H9 (cell line): Measurements from ENCODE around the gene CTIF. TPM values are rescaled to one million over a fixed set of nuclear protein-coding genes. Genes with fewer than 3 reads are reported as not detected.

Experiments used
- DNase-seq: peaks from one replicate; pipeline ENCODE4 v3.0.0-alpha.2; 2017
- H2AFZ ChIP-seq: one replicate; pipeline ENCODE4 v1.6.1; 2013; ENCODE audit warnings: mild to moderate bottlenecking, low read length, control low read depth, moderate library complexity
- H2AK5ac ChIP-seq: 2 replicates; pipeline ENCODE4 v1.6.1; 2013; ENCODE audit warnings: low read length, control low read depth, mixed read lengths; ENCODE audit not compliant: insufficient read length
- H2BK120ac ChIP-seq: one replicate; pipeline ENCODE4 v1.6.1; 2013; ENCODE audit warnings: low read depth, mild to moderate bottlenecking, low read length, control low read depth, inconsistent platforms; ENCODE audit not compliant: poor library complexity, severe bottlenecking
- H2BK12ac ChIP-seq: 2 replicates; pipeline ENCODE4 v1.6.1; 2013; ENCODE audit warnings: low read length, control low read depth, mixed read lengths, low read depth; ENCODE audit not compliant: insufficient read length
- H2BK15ac ChIP-seq: 2 replicates; pipeline ENCODE4 v1.6.1; 2013; ENCODE audit warnings: low read depth, low read length, control low read depth
- H2BK20ac ChIP-seq: one replicate; pipeline ENCODE4 v1.6.1; 2013; ENCODE audit warnings: low read depth, mild to moderate bottlenecking, low read length, control low read depth, inconsistent platforms; ENCODE audit not compliant: poor library complexity, severe bottlenecking
- H2BK5ac ChIP-seq: 2 replicates; pipeline ENCODE4 v1.6.1; 2013; ENCODE audit warnings: low read length, control low read depth, mixed read lengths; ENCODE audit not compliant: insufficient read length
- H3K14ac ChIP-seq: 2 replicates; pipeline ENCODE4 v1.6.1; 2013; ENCODE audit warnings: low read length, control low read depth; ENCODE audit not compliant: insufficient read depth
- H3K18ac ChIP-seq: 2 replicates; pipeline ENCODE4 v1.6.1; 2013; ENCODE audit warnings: low read depth, mild to moderate bottlenecking, mixed read lengths, low read length, control low read depth; ENCODE audit not compliant: insufficient read length
- H3K23ac ChIP-seq: 2 replicates; pipeline ENCODE4 v1.6.1; 2013; ENCODE audit warnings: low read length, control low read depth, mixed read lengths, low read depth; ENCODE audit not compliant: insufficient read length
- H3K23me2 ChIP-seq: 2 replicates; pipeline ENCODE4 v1.6.1; 2013; ENCODE audit warnings: low read depth, mild to moderate bottlenecking, mixed read lengths, low read length, control low read depth; ENCODE audit not compliant: insufficient read length, poor library complexity, severe bottlenecking
- H3K27ac ChIP-seq: 2 replicates; pipeline ENCODE4 v1.5.1; 2013; ENCODE audit warnings: low read length, control low read depth, mixed read lengths, low read depth; ENCODE audit not compliant: insufficient read length
- H3K27me3 ChIP-seq: 2 replicates; pipeline ENCODE4 v1.6.1; 2013; ENCODE audit warnings: low read length, control low read depth, inconsistent platforms; ENCODE audit not compliant: insufficient read depth
- H3K4ac ChIP-seq: 2 replicates; pipeline ENCODE4 v1.6.1; 2013; ENCODE audit warnings: low read depth, mild to moderate bottlenecking, control low read depth, inconsistent platforms, low read length, moderate library complexity
- H3K4me1 ChIP-seq: 2 replicates; pipeline ENCODE4 v1.6.1; 2013; ENCODE audit warnings: low read length, control low read depth, inconsistent platforms; ENCODE audit not compliant: insufficient read depth
- H3K4me2 ChIP-seq: 2 replicates; pipeline ENCODE4 v1.6.1; 2013; ENCODE audit warnings: low read length, control low read depth, mixed read lengths; ENCODE audit not compliant: insufficient read length, insufficient read depth
- H3K56ac ChIP-seq: 2 replicates; pipeline ENCODE4 v1.6.1; 2013; ENCODE audit warnings: low read depth, mild to moderate bottlenecking, mixed read lengths, low read length, control low read depth; ENCODE audit not compliant: insufficient read length
- H3K79me1 ChIP-seq: 2 replicates; pipeline ENCODE4 v1.6.1; 2013; ENCODE audit warnings: low read depth, mild to moderate bottlenecking, moderate library complexity, low read length, control low read depth, inconsistent platforms; ENCODE audit not compliant: insufficient read depth, poor library complexity, severe bottlenecking
- H3K79me2 ChIP-seq: 2 replicates; pipeline ENCODE4 v1.6.1; 2013; ENCODE audit warnings: low read length, control low read depth, inconsistent platforms; ENCODE audit not compliant: insufficient read depth
- H3K9ac ChIP-seq: 2 replicates; pipeline ENCODE4 v1.6.1; 2013; ENCODE audit warnings: low read length, control low read depth, mixed read lengths; ENCODE audit not compliant: insufficient read length; ENCODE audit errors: extremely low read depth
- H3K9me3 ChIP-seq: one replicate; pipeline ENCODE4 v1.6.1; 2013; ENCODE audit warnings: low read depth, low read length, inconsistent platforms; ENCODE audit not compliant: control insufficient read depth
- H3T11ph ChIP-seq: one replicate; pipeline ENCODE4 v1.6.1; 2013; ENCODE audit warnings: mild to moderate bottlenecking, low read length, control low read depth, inconsistent platforms
- H4K20me1 ChIP-seq: one replicate; pipeline ENCODE4 v1.6.1; 2013; ENCODE audit not compliant: control insufficient read depth, insufficient read length, insufficient read depth
- H4K5ac ChIP-seq: 2 replicates; pipeline ENCODE4 v1.6.1; 2013; ENCODE audit warnings: low read depth, mild to moderate bottlenecking, mixed read lengths, low read length, control low read depth; ENCODE audit not compliant: insufficient read length
- H4K8ac ChIP-seq: replicated peaks from 2 replicates; pipeline ENCODE4 v1.6.1; 2013; ENCODE audit warnings: low read length, control low read depth, mixed read lengths, low read depth; ENCODE audit not compliant: insufficient read length
- H4K91ac ChIP-seq: 2 replicates; pipeline ENCODE4 v1.6.1; 2013; ENCODE audit warnings: low read depth, mild to moderate bottlenecking, moderate library complexity, mixed read lengths, low read length, control low read depth; ENCODE audit not compliant: insufficient read length
- H3K27ac Mint-ChIP-seq, 3 experiments: 2 replicates in 2 of 3; 3 replicates in 1 of 3; pipeline ENCODE4 v1.8.0; 2020 to 2021; ENCODE audit warnings: mixed read lengths in 3 of 3, mild to moderate bottlenecking in 1 of 3, moderate library complexity in 1 of 3
- H3K27me3 Mint-ChIP-seq: 2 replicates; pipeline ENCODE4 v1.8.0; 2021; ENCODE audit warnings: low read depth, mild to moderate bottlenecking, moderate library complexity, mixed read lengths
- H3K36me3 Mint-ChIP-seq, 3 experiments: 2 replicates in 2 of 3; 3 replicates in 1 of 3; pipeline ENCODE4 v1.8.0; 2020 to 2021; ENCODE audit warnings: low read depth in 3 of 3, mixed read lengths in 3 of 3; ENCODE audit not compliant: insufficient read depth in 1 of 3
- H3K4me1 Mint-ChIP-seq, 2 experiments: 2 replicates each; pipeline ENCODE4 v1.8.0; 2020; ENCODE audit warnings: mixed read lengths in 2 of 2
- H3K4me3 Mint-ChIP-seq, 2 experiments: 2 replicates in 1 of 2; 3 replicates in 1 of 2; pipeline ENCODE4 v1.8.0; 2020 to 2021; ENCODE audit warnings: mild to moderate bottlenecking in 2 of 2, mixed read lengths in 2 of 2, moderate library complexity in 1 of 2
- H3K9me3 Mint-ChIP-seq, 2 experiments: 2 replicates in 1 of 2; 3 replicates in 1 of 2; pipeline ENCODE4 v1.8.0; 2020; ENCODE audit warnings: mild to moderate bottlenecking in 2 of 2, mixed read lengths in 2 of 2, moderate library complexity in 1 of 2
- CTCF ChIP-seq: fragments of 200-600 bp; sonication (generic); conservative IDR thresholded peaks from 3 replicates; pipeline ENCODE4 v1.8.0; 2021; ENCODE audit warnings: antibody characterized with exemption, mild to moderate bottlenecking
- WGBS: extraction: QIAGEN DNeasy Blood & Tissue Kit; methylation state at CpG from one replicate; pipeline ENCODE4 v1.1.7; 2013; ENCODE audit warnings: missing lambda C conversion rate, low lambda C conversion rate, mixed read lengths; ENCODE audit not compliant: insufficient read length; ENCODE audit errors: extremely low coverage; 5-methylcytosine and 5-hydroxymethylcytosine counted together
- total RNA-seq: library from RNA; stranded (reverse); gene quantifications from 2 replicates; pipeline ENCODE4 v1.2.1, GENCODE V29; 2021

The CTIF gene
- total RNA-seq, 1 experiment from 2014 or later, result 15.8 TPM

- no CpG with 5 or more reads among the region's 11 CpGs for WGBS
- H3K4me3 Mint-ChIP-seq, result no peak overlapping the region
- H3K36me3 Mint-ChIP-seq, result peaks cover 10 to 12% (median 10%) of the 10 kb centered on the region in 3 experiments
- Histone ChIP-seq H3K56ac (no peak overlapping the region), H3K23ac (no peak overlapping the region), H4K91ac (no peak overlapping the region), H3K14ac (no peak overlapping the region), H3K9me3 (no peaks in the 10 kb centered on the region), H4K20me1 (no peaks in the 10 kb centered on the region), H2AK5ac (no peak overlapping the region), H3K27me3 (no peaks in the 10 kb centered on the region), H3K79me2 (no peaks in the 10 kb centered on the region), H3K18ac (no peak overlapping the region), H4K8ac (no peak overlapping the region), H3K4ac (no peak overlapping the region), H3K4me2 (no peak overlapping the region), H3K9ac (no peak overlapping the region), H3K79me1 (no peaks in the 10 kb centered on the region), H3K27ac (no peak overlapping the region), H2BK20ac (no peak overlapping the region), H2BK12ac (no peak overlapping the region), H2BK15ac (no peak overlapping the region), H2BK120ac (no peak overlapping the region), H2AFZ (no peak overlapping the region), H3T11ph (no peak overlapping the region), H3K23me2 (no peaks in the 10 kb centered on the region), H3K4me1 (no peaks in the 10 kb centered on the region; the same call in 1 of the 2 replicates), H2BK5ac (no peak overlapping the region), H4K5ac (no peak overlapping the region)
- H3K27me3 Mint-ChIP-seq, result peaks cover 3% of the 10 kb centered on the region
- no peak for DNase-seq
- H3K9me3 Mint-ChIP-seq, result peaks cover 0 to 5% of the 10 kb centered on the region in 2 experiments; a peak in 4 of 5 replicates
- peaks cover 33% of the 10 kb centered on the region in 2 experiments for H3K4me1 Mint-ChIP-seq
- H3K27ac Mint-ChIP-seq, result no peak overlapping the region
- no peak for TF ChIP-seq CTCF
Observed at GRCh38 chr18:48576457-48576771, 37.6 kb downstream of the CTIF start.
